ENCODE data around the gene RGPD4.

The RGPD4 gene

GRCh38 chr2:107936433-107937359 lies 110.0 kb downstream of the RGPD4 start:
- Histone ChIP-seq H3K4me1 (ENCODE audit: low read depth, poor library complexity, severe bottlenecking) (no peaks in the 10 kb centered on the region), H2AFZ (ENCODE audit: low read depth) (no peak overlapping the region)

More at GRCh38 chr2:107936433-107937359, 110.0 kb downstream of the RGPD4 start:
- H3K9ac ChIP-seq = no peak overlapping the region
- H3K27ac ChIP-seq = no peak overlapping the region
- no peaks in the 10 kb centered on the region for H3K27me3 ChIP-seq (ENCODE audit: insufficient read depth, low read depth)
- no peak overlapping the region for H3K4me2 ChIP-seq
- H3K4me3 ChIP-seq (IDR thresholded peaks at IDR 0.05; ENCODE audit: insufficient read depth, low read depth, low read length) = no peak overlapping the region
- H3K79me2 ChIP-seq (ENCODE audit: insufficient read depth, low read depth) = no peaks in the 10 kb centered on the region
- H4K20me1 ChIP-seq (ENCODE audit: insufficient read depth) = no peaks in the 10 kb centered on the region
- TF ChIP-seq, protein P1, sequence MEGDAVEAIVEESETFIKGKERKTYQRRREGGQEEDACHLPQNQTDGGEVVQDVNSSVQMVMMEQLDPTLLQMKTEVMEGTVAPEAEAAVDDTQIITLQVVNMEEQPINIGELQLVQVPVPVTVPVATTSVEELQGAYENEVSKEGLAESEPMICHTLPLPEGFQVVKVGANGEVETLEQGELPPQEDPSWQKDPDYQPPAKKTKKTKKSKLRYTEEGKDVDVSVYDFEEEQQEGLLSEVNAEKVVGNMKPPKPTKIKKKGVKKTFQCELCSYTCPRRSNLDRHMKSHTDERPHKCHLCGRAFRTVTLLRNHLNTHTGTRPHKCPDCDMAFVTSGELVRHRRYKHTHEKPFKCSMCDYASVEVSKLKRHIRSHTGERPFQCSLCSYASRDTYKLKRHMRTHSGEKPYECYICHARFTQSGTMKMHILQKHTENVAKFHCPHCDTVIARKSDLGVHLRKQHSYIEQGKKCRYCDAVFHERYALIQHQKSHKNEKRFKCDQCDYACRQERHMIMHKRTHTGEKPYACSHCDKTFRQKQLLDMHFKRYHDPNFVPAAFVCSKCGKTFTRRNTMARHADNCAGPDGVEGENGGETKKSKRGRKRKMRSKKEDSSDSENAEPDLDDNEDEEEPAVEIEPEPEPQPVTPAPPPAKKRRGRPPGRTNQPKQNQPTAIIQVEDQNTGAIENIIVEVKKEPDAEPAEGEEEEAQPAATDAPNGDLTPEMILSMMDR (conservative IDR thresholded peaks at IDR 0.05; ENCODE audit: low read depth, low read length) = peak; percentile 74
- no peaks in the 10 kb centered on the region for H3K36me3 ChIP-seq (ENCODE audit: insufficient read depth)

Data from KMS-11 (cell line).